Astrocyte (in vitro differentiated cells and primary cell): ENCODE data around the gene ZNF555. TPM values are rescaled to one million over a fixed set of nuclear protein-coding genes. Genes with fewer than 3 reads are reported as not detected.

Experiments used
- DNase-seq: peaks from one replicate; pipeline ENCODE4 v3.0.0-alpha.2; 2010; ENCODE audit warnings: low read depth
- FAIRE-seq: peaks from 2 replicates; lab custom pipeline; 2011; peaks lifted over from hg19 to GRCh38; lab: Jason Lieb, UNC
- H2AFZ ChIP-seq: 2 replicates; pipeline ENCODE4 v1.6.0; 2012; ENCODE audit warnings: low read depth, low read length, inconsistent platforms
- H3K27ac ChIP-seq: 2 replicates; pipeline ENCODE4 v1.5.1; 2011; ENCODE audit warnings: low read depth, low read length, inconsistent platforms
- H3K27me3 ChIP-seq: 2 replicates; pipeline ENCODE4 v1.6.0; 2011; ENCODE audit warnings: low read length, inconsistent platforms; ENCODE audit not compliant: insufficient read depth
- H3K36me3 ChIP-seq: 2 replicates; pipeline ENCODE4 v1.5.1; 2011; ENCODE audit warnings: low read length, inconsistent platforms; ENCODE audit not compliant: insufficient read depth
- H3K4me1 ChIP-seq: 2 replicates; pipeline ENCODE4 v1.5.1; 2011; ENCODE audit warnings: low read length, inconsistent platforms; ENCODE audit not compliant: insufficient read depth
- H3K4me2 ChIP-seq: 2 replicates; pipeline ENCODE4 v1.6.0; 2012; ENCODE audit warnings: low read length, inconsistent platforms
- H3K4me3 ChIP-seq: 2 replicates; pipeline ENCODE4 v1.5.1; 2011; ENCODE audit warnings: low read depth, mild to moderate bottlenecking, low read length, inconsistent platforms; ENCODE audit not compliant: insufficient read depth
- H3K79me2 ChIP-seq: 2 replicates; pipeline ENCODE4 v1.6.0; 2012; ENCODE audit warnings: mild to moderate bottlenecking, low read length, inconsistent platforms; ENCODE audit not compliant: insufficient read depth
- H3K9ac ChIP-seq: 2 replicates; pipeline ENCODE4 v1.6.0; 2012; ENCODE audit warnings: mild to moderate bottlenecking, low read length, inconsistent platforms
- H3K9me3 ChIP-seq: 2 replicates; pipeline ENCODE4 v1.5.1; 2012; ENCODE audit warnings: low read depth, mild to moderate bottlenecking, low read length, inconsistent platforms; ENCODE audit not compliant: insufficient read depth
- H4K20me1 ChIP-seq: 2 replicates; pipeline ENCODE4 v1.6.0; 2012; ENCODE audit warnings: low read length, inconsistent platforms; ENCODE audit not compliant: insufficient read depth
- H3K27ac Mint-ChIP-seq: one replicate; pipeline ENCODE4 v1.8.0; 2021; ENCODE audit warnings: mild to moderate bottlenecking, mixed read lengths; ENCODE audit not compliant: unreplicated experiment
- H3K27me3 Mint-ChIP-seq: one replicate; pipeline ENCODE4 v1.8.0; 2021; ENCODE audit warnings: low read depth, mixed read lengths; ENCODE audit not compliant: unreplicated experiment
- H3K36me3 Mint-ChIP-seq: one replicate; pipeline ENCODE4 v1.8.0; 2021; ENCODE audit warnings: low read depth, mixed read lengths; ENCODE audit not compliant: unreplicated experiment
- H3K4me1 Mint-ChIP-seq: one replicate; pipeline ENCODE4 v1.8.0; 2021; ENCODE audit warnings: low read depth, mixed read lengths; ENCODE audit not compliant: unreplicated experiment
- H3K4me3 Mint-ChIP-seq: one replicate; pipeline ENCODE4 v1.8.0; 2021; ENCODE audit warnings: mild to moderate bottlenecking, moderate library complexity, mixed read lengths; ENCODE audit not compliant: unreplicated experiment
- H3K9me3 Mint-ChIP-seq: one replicate; pipeline ENCODE4 v1.8.0; 2021; ENCODE audit warnings: mild to moderate bottlenecking, mixed read lengths; ENCODE audit not compliant: unreplicated experiment
- CTCF ChIP-seq: IDR thresholded peaks from 2 replicates; pipeline ENCODE4 v1.5.1; 2011; ENCODE audit warnings: low read depth, mild to moderate bottlenecking, inconsistent platforms, low read length, moderate library complexity; ENCODE audit not compliant: insufficient read depth
- EZH2 ChIP-seq: IDR thresholded peaks from 2 replicates; pipeline ENCODE4 v1.6.1; 2012; ENCODE audit warnings: mild to moderate bottlenecking, low read length, inconsistent platforms; ENCODE audit not compliant: insufficient read depth
- total RNA-seq: library from RNA; stranded (reverse); gene quantifications from 2 replicates; pipeline ENCODE4 v1.2.1, GENCODE V29; 2021

Gene ZNF555
- total RNA-seq, 1 donor from 2014 or later: 6.0 TPM

- FAIRE-seq (no peak), DNase-seq (no peak)
- H3K27me3 Mint-ChIP-seq: peaks cover 17% of the 10 kb centered on the region
- Histone ChIP-seq H3K4me3 (no peak overlapping the region), H3K4me1 (no peaks in the 10 kb centered on the region), H3K27ac (no peak overlapping the region), H3K4me2 (no peak overlapping the region), H2AFZ (no peak overlapping the region), H3K9ac (no peak overlapping the region), H4K20me1 (no peaks in the 10 kb centered on the region), H3K36me3 (no peaks in the 10 kb centered on the region), H3K27me3 (no peaks in the 10 kb centered on the region), H3K9me3 (no peaks in the 10 kb centered on the region), H3K79me2 (peaks cover 21% of the 10 kb centered on the region)
- H3K4me3 Mint-ChIP-seq: no peak overlapping the region
- peaks cover 11% of the 10 kb centered on the region for H3K9me3 Mint-ChIP-seq
- TF ChIP-seq CTCF (no peak), EZH2 (no peak)
- no peak overlapping the region for H3K27ac Mint-ChIP-seq
- H3K36me3 Mint-ChIP-seq: no peaks in the 10 kb centered on the region
- peaks cover 2% of the 10 kb centered on the region for H3K4me1 Mint-ChIP-seq
These were observed 65.4 kb downstream of the ZNF555 start for GRCh38 chr19:2906631-2907195.

Other genes with a start within 250 kb of the ZNF555 start
- 1.8 and 2.4 TPM in 2 replicates for gene GNG7, start 138.8 kb upstream of the ZNF555 start, total RNA-seq
- 5.9 and 9.3 TPM in 2 replicates for gene DIRAS1, start 120.1 kb upstream of the ZNF555 start, total RNA-seq
- 30.0 and 38.0 TPM in 2 replicates for gene SLC39A3, start 101.5 kb upstream of the ZNF555 start, total RNA-seq
- gene SGTA, start 58.2 kb upstream of the ZNF555 start, total RNA-seq: 69.0 and 76.1 TPM in 2 replicates
- gene THOP1, start 56.0 kb upstream of the ZNF555 start, total RNA-seq: 60.3 and 73.4 TPM in 2 replicates
- gene ZNF554, start 21.6 kb upstream of the ZNF555 start, total RNA-seq: 3.1 and 3.6 TPM in 2 replicates
- not detected in 2 replicates for gene ZNF556, start 25.9 kb downstream of the ZNF555 start, total RNA-seq
- gene ZNF57, start 59.5 kb downstream of the ZNF555 start, total RNA-seq: not detected in 2 replicates
- gene ZNF77, start 103.5 kb downstream of the ZNF555 start, total RNA-seq: 1.4 and 1.5 TPM in 2 replicates
- 0.11 TPM in 1 of 2 replicates, not detected in the other for gene TLE6, start 136.1 kb downstream of the ZNF555 start, total RNA-seq
- gene TLE2, start 187.8 kb downstream of the ZNF555 start, total RNA-seq: 0.48 and 0.79 TPM in 2 replicates
- gene TLE5, start 221.0 kb downstream of the ZNF555 start, total RNA-seq: 200 and 210 TPM in 2 replicates